SK-N-SH treated with all-trans-retinoic acid at 6 μM for 48 hours (cell line): ENCODE measurements around the gene UGT1A1.

Source experiments
- ATAC-seq: fragments of 200-7000 bp; cut with Tn5 transposase; 3 replicates; pipeline ENCODE4 v1.9.1; 2020; ENCODE audit warnings: mild to moderate bottlenecking, moderate library complexity
- ARNTL ChIP-seq: fragments of 450-650 bp; formaldehyde crosslinking; IDR thresholded peaks from 2 replicates; pipeline ENCODE4 v1.5.0; 2020; ENCODE audit warnings: low read depth, mild to moderate bottlenecking, moderate library complexity, borderline replicate concordance
- BACH2 ChIP-seq: fragments of 250-450 bp; sonication (Bioruptor Pico); IDR thresholded peaks from 2 replicates; pipeline ENCODE4 v1.9.0; 2021; ENCODE audit warnings: mild to moderate bottlenecking, borderline replicate concordance
- CREB5 ChIP-seq: fragments of 250-450 bp; sonication (Bioruptor Pico); IDR thresholded peaks from 2 replicates; pipeline ENCODE4 v1.5.1; 2020; ENCODE audit warnings: low read depth, mild to moderate bottlenecking, moderate library complexity
- CSDC2 ChIP-seq: fragments of 250-450 bp; sonication (Bioruptor Pico); IDR thresholded peaks from 2 replicates; pipeline ENCODE4 v1.5.0; 2020; ENCODE audit warnings: mild to moderate bottlenecking, moderate library complexity
- CSRNP3 ChIP-seq: fragments of 250-450 bp; sonication (Bioruptor Pico); IDR thresholded peaks from 2 replicates; pipeline ENCODE4 v1.5.1; 2021; ENCODE audit warnings: mild to moderate bottlenecking, moderate library complexity
- ESRRG ChIP-seq: fragments of 250-450 bp; sonication (Bioruptor Pico); IDR thresholded peaks from 2 replicates; pipeline ENCODE4 v1.6.1; 2021; ENCODE audit warnings: mild to moderate bottlenecking
- GLIS3 ChIP-seq: fragments of 250-450 bp; sonication (Bioruptor Pico); IDR thresholded peaks from 2 replicates; pipeline ENCODE4 v1.5.0; 2020; ENCODE audit warnings: mild to moderate bottlenecking, moderate library complexity
- ISL1 ChIP-seq: fragments of 250-450 bp; sonication (Bioruptor Pico); IDR thresholded peaks from 2 replicates; pipeline ENCODE4 v2.1.2; 2022; ENCODE audit warnings: mild to moderate bottlenecking, moderate library complexity
- OSR1 ChIP-seq: fragments of 250-450 bp; sonication (Bioruptor Pico); IDR thresholded peaks from 2 replicates; pipeline ENCODE4 v1.8.0; 2022; ENCODE audit warnings: moderate library complexity, mild to moderate bottlenecking, inconsistent platforms
- PATZ1 ChIP-seq: fragments of 250-450 bp; sonication (Bioruptor Pico); IDR thresholded peaks from 2 replicates; pipeline ENCODE4 v1.8.0; 2020; ENCODE audit warnings: mild to moderate bottlenecking, moderate library complexity, borderline replicate concordance
- PPARA ChIP-seq: fragments of 250-450 bp; sonication (Bioruptor Pico); IDR thresholded peaks from 2 replicates; pipeline ENCODE4 v1.5.0; 2020; ENCODE audit warnings: mild to moderate bottlenecking, borderline replicate concordance
- RARB ChIP-seq: fragments of 250-450 bp; sonication (Bioruptor Pico); IDR thresholded peaks from 2 replicates; pipeline ENCODE4 v1.8.0; 2021; ENCODE audit warnings: mild to moderate bottlenecking, moderate library complexity
- SNAI2 ChIP-seq: fragments of 250-450 bp; sonication (Bioruptor Pico); IDR thresholded peaks from 2 replicates; pipeline ENCODE4 v1.5.0; 2020; ENCODE audit warnings: mild to moderate bottlenecking, moderate library complexity
- TCF4 ChIP-seq: fragments of 250-450 bp; sonication (Bioruptor Pico); IDR thresholded peaks from 2 replicates; pipeline ENCODE4 v1.8.0; 2021; ENCODE audit warnings: mild to moderate bottlenecking, moderate library complexity, borderline replicate concordance
- TOX ChIP-seq: fragments of 250-450 bp; sonication (Bioruptor Pico); IDR thresholded peaks from 2 replicates; pipeline ENCODE4 v1.8.0; 2021; ENCODE audit warnings: mild to moderate bottlenecking, moderate library complexity, borderline replicate concordance
- TSHZ2 ChIP-seq: fragments of 250-450 bp; sonication (Bioruptor Pico); IDR thresholded peaks from 2 replicates; pipeline ENCODE4 v1.5.0; 2020; ENCODE audit warnings: mild to moderate bottlenecking, moderate library complexity
- ZC3H10 ChIP-seq: fragments of 250-450 bp; sonication (Bioruptor Pico); IDR thresholded peaks from 2 replicates; pipeline ENCODE4 v1.5.1; 2021; ENCODE audit warnings: mild to moderate bottlenecking, moderate library complexity
- ZFP3 ChIP-seq: fragments of 250-450 bp; sonication (Bioruptor Pico); IDR thresholded peaks from 2 replicates; pipeline ENCODE4 v1.5.0; 2020; ENCODE audit warnings: mild to moderate bottlenecking, moderate library complexity
- ZFP30 ChIP-seq: fragments of 450-650 bp; formaldehyde crosslinking; IDR thresholded peaks from 2 replicates; pipeline ENCODE4 v1.5.0; 2022; ENCODE audit warnings: mild to moderate bottlenecking, moderate library complexity
- ZNF565 ChIP-seq: fragments of 450-650 bp; formaldehyde crosslinking; conservative IDR thresholded peaks from 2 replicates; pipeline ENCODE4 v1.5.0; 2020; ENCODE audit warnings: low read depth, mild to moderate bottlenecking, moderate library complexity
- ZNF70 ChIP-seq: fragments of 450-650 bp; formaldehyde crosslinking; IDR thresholded peaks from 2 replicates; pipeline ENCODE4 v1.5.0; 2020; ENCODE audit warnings: mild to moderate bottlenecking, moderate library complexity
- ZNF8 ChIP-seq: fragments of 450-650 bp; formaldehyde crosslinking; IDR thresholded peaks from 2 replicates; pipeline ENCODE4 v1.5.0; 2020; ENCODE audit warnings: mild to moderate bottlenecking, moderate library complexity

Gene UGT1A1

GRCh38 chr2:233819884-233820773 lies 60.1 kb downstream of the UGT1A1 start (continued):
- TF ChIP-seq ZC3H10: no peak

- no peak for TF ChIP-seq ZC3H10
- TF ChIP-seq SNAI2 (CRISPR knock-in tag): no peak
- no peak for TF ChIP-seq ZNF8 (CRISPR knock-in tag)
- TF ChIP-seq CREB5 (CRISPR knock-in tag): no peak
- no peak for TF ChIP-seq ZNF70 (CRISPR knock-in tag)
- no peak for TF ChIP-seq ISL1
- TF ChIP-seq TCF4 (CRISPR knock-in tag): no peak
- no peak for TF ChIP-seq ZFP30
- TF ChIP-seq PPARA (CRISPR knock-in tag): no peak
- TF ChIP-seq GLIS3 (CRISPR knock-in tag): no peak
- no peak for ATAC-seq
Observed at GRCh38 chr2:233820774-233821105, 60.7 kb downstream of the UGT1A1 start.

- ATAC-seq: no peak
- no peak for TF ChIP-seq BACH2
- TF ChIP-seq PATZ1: no peak
- no peak for TF ChIP-seq TSHZ2 (CRISPR knock-in tag)
- TF ChIP-seq ZNF8 (CRISPR knock-in tag): no peak
- TF ChIP-seq ZNF565: no peak
- TF ChIP-seq ISL1: no peak
- TF ChIP-seq GLIS3 (CRISPR knock-in tag): no peak
- TF ChIP-seq ZFP30: no peak
- no peak for TF ChIP-seq SNAI2 (CRISPR knock-in tag)
- no peak for TF ChIP-seq PPARA (CRISPR knock-in tag)
- no peak for TF ChIP-seq RARB (CRISPR knock-in tag)
- TF ChIP-seq OSR1: no peak
- no peak for TF ChIP-seq ZFP3
- no peak for TF ChIP-seq CSDC2 (CRISPR knock-in tag)
- TF ChIP-seq ARNTL (CRISPR knock-in tag): no peak
- no peak for TF ChIP-seq TOX (CRISPR knock-in tag)
Observed at GRCh38 chr2:233821196-233821595, 61.1 kb downstream of the UGT1A1 start.

- no peak for ATAC-seq
- TF ChIP-seq PPARA (CRISPR knock-in tag) (no peak), BACH2 (no peak), TSHZ2 (CRISPR knock-in tag) (no peak), ARNTL (CRISPR knock-in tag) (no peak), CREB5 (CRISPR knock-in tag) (no peak), ZNF8 (CRISPR knock-in tag) (no peak), CSDC2 (CRISPR knock-in tag) (no peak), ISL1 (no peak), ZFP3 (no peak), SNAI2 (CRISPR knock-in tag) (no peak), CSRNP3 (no peak), RARB (CRISPR knock-in tag) (no peak), ESRRG (CRISPR knock-in tag) (no peak)
- TF ChIP-seq, all 23 proteins: peak for 0
Observed at GRCh38 chr2:233821709-233822100, 61.6 kb downstream of the UGT1A1 start.
